ENCODE results near the gene ACOXL.
"Not testable (repeated sequence)": the region's sequence is repeated elsewhere in the genome, so short reads cannot be mapped to it uniquely, and the experiment has no call there.

The ACOXL gene

GRCh38 chr2:111042261-111042660, 309.9 kb downstream of the ACOXL start:
- DNase-seq (ENCODE audit: low read depth): no peak

DNA sequence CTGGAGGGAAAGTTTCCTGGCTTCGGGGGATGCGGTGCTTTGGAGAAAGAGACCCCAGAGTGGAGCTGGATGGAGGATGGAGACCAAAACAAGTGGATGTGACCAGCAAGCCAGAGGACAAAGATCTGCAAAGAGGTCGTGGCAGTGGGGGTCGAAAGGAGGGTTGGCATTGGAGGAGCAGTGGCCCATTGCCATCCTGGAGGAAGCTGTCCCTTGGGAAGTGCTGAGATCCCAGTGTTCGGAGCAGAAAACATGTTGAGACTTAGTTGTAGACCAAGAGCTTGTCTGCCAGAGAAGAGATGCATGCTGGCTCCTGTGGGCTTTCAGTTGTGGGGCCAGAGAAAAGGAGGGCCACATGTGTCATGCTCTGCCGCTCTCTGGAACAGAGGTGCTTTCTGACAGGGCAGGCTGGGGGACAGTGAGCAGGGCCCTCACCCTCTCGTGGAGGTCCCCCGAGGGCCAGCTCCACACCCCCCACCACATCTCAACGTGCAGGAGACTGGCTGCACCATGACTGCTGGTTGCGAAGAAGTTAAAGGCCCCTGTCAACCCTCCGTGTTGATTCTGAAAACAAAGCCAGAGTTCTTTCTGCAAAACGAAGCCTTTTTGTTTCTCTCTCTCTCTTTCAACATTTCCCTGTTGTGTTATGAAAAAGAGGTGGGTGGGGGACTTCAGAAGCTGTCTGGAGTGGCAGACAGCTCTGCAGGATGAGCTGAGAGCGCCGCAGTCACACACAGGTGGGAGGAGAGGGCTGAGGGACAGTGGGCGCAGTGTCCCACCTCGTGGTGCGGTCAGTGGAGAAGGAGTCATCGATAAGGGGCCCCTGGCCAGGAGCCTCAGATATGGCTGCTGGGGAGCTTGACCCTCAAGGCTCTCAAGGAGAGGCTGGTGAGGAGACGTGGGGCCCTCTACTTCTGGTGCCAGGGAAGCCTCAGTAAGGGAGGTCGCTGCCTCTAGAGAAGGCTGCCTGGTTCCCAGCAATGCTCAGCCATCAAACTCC, 310.7 kb downstream of the ACOXL start:
- DNase-seq (ENCODE audit: low read depth): peak; percentile 25

DNA sequence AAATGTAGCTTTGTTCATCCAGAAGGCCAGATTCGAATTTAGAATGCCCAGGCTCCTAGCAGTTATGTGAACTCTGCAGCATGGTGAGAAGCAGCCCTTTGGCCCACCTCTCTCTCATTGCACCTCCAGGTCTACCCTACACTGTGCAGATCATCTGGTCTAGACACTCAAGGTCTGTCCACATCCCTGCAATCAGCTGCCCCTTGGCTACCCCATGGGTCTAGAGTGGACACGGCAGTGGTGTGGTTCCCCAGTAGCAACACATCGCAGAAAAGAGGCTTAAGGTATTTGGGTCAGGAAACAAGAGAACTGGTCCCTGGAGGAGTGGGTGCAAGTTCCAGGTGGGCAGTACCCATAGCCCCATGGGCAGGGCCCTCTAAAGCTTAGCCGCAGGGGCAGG, 311.7 kb downstream of the ACOXL start:
- DNase-seq (ENCODE audit: low read depth): no peak

GRCh38 chr2:111045236-111045635, 312.9 kb downstream of the ACOXL start:
- not testable (repeated sequence) for DNase-seq (ENCODE audit: low read depth)

DNA sequence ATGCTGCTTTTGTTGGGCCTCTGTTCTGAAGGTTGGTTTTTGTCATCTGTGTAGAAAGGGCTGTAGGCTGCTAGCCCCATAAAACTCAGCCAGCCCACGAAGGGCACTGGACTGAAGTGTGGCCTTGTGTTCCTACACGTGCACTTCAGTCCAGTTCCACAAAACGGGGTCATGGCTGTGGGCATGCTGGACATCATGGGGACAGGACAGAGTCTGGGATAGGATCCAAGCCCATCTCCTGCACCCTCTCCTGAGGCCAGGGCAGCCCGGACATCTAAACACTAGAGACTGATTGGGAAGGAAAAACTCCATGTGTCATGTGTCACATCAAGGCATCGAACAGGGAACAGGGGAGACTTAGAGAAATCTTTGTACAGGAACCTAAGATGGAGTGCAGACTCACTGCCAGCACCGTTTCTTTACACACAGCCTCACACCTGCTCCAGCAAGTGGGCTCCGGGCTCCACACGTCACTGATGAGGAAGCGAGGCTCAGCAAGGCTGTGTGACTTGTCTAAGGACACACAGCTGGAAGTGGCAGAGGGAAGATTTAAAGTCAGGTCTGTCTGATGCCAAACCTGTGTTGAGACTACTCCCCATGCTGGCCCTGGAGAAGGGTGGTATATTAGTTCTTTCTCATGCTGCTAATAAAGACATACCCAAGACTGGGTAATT, 313.5 kb downstream of the ACOXL start:
- DNase-seq (ENCODE audit: low read depth): no peak

DNA sequence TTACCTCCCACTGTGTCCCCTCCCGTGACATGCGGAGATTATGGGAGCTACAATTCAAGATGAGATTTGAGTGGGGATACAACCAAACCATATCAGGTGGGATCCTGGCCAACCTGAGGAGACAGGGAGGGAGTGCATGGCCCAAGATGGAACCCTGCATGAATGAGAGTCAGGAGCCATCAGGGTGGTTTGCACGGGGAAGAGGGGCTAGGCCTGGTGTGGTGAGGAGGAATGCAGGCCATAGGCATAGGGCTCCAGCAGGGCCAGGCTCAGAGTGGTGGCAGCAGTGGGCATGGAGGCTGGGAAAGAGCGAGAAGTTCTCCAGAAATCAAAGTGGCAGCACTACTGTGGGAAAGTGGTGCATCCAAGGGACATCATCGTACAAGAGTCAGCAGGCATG, 314.3 kb downstream of the ACOXL start:
- no peak for DNase-seq (ENCODE audit: low read depth)

DNA sequence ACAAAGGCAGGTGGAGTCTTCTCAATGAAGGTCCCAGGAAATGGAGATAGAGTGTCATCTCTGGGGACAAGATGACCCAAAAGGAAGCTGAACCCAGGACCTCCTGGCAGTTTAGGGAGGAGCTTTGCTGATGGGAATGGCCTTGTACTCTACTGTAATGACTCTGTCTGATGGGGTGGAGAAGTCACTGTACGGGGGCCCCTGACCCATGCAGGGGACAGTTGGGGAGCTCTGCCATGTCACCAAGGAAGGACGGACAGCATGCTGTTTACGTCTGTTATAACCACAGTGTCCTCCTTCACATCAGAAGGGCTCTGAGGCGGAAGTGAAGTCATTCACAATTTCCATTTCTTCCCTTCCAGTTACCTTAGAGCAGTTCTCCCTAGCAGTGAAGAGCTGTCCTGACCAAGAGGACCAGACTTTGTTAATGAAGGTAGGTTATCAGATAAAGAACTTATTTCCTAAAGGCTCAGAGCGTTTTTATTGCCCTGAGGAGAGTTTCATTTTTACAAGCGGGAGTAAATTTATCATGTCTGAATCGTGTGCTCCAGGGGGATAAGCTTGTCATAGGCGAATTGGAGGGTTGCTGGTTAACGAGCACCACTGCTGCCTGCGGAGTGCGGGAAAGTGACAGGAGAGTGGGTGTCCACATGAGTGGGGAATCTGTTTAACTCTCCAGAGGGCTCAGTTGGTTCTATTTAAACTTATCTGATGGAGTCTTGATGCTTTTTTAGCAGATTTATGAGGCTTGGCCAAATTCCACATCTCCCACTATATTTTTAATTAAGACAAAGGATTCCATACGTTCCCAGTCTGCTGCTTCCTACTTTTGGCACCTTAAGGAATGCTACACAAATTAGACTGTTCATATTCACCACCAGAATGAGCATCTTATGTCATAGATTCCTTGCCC, 316.7 kb downstream of the ACOXL start:
- DNase-seq (ENCODE audit: low read depth): no peak

- no peak for DNase-seq (ENCODE audit: low read depth)
These were observed 317.6 kb downstream of the ACOXL start for GRCh38 chr2:111049792-111050640.

GRCh38 chr2:111050701-111051376, 318.5 kb downstream of the ACOXL start:
- DNase-seq (ENCODE audit: low read depth): no peak

GRCh38 chr2:111052621-111053020, 320.2 kb downstream of the ACOXL start:
- DNase-seq (ENCODE audit: low read depth): no peak

DNA sequence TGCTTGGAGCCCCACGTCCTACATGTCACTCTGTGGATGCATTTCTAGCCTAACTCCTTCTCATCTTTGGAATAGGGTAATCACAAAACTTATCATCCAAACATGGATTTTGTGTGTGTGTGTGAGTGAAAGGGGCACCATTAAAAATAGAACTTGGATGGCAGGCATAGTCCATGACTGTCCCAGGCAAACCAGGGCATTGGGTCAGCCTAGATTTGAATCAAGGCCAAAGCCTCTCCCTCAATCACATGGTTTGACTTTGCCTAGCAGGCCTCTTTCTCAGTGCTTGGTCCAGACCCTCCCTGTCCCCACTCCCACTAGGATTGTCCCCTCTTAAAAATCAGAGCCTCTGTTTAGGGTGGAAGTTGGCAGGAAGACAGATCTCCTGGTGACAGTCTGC, 320.9 kb downstream of the ACOXL start:
- DNase-seq (ENCODE audit: low read depth): no peak

DNA sequence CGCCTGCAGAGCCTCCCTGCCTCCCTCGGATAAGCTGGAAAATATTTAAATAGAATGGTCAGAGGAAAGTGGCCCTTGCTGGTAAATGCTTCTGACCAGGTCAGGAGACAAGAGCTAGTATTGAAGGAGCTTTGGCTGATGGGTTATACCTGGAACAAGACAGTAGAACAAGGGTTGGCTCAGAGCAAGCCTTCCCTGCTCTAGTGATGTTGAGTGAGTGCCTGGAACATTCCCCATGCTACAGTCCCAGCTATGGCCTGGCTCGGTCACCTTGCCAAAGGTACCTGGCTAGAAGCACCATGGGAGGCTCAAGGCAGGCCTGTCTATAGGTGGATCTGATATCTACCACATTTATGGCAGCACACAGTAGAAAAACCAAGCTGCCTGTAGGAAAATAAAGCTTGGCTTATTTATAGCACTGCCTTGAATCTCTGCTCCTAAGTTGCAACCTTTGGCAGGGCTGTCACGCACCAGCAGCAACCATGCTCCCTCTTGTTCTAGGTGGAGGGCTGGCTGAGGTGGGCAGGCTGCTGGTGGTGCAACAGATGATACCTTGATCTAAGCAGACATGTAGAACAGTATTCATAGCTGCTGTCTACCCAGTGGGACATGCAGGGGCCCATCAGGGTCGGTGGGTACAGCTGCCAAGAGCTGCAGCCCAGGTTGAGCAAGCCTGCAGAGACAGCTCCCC, 321.6 kb downstream of the ACOXL start:
- no peak for DNase-seq (ENCODE audit: low read depth)

GRCh38 chr2:111054791-111055691, 322.7 kb downstream of the ACOXL start:
- DNase-seq (ENCODE audit: low read depth): peak; percentile 51

DNA sequence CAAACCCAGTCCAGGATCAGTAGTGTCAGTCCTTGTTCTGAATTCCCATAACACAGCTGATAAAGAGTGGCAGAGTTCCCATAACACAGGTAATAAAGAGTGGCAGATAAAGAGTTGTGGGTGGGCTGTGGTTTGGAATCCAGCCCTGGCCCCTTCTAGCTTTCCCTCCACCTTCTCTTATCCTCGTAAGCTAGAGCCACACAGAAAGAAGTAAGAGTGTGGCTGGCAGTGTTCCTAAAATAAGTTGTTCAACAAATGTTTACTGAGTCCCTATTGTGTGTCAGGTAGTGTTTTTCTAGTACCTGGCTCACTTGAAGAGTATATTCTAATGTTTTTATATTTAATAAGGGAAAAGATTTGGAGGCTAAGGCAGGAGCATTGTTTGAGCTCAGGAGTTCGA, 323.4 kb downstream of the ACOXL start:
- no peak for DNase-seq (ENCODE audit: low read depth)

GRCh38 chr2:111057045-111057444, 324.7 kb downstream of the ACOXL start:
- no peak for DNase-seq (ENCODE audit: low read depth)

DNA sequence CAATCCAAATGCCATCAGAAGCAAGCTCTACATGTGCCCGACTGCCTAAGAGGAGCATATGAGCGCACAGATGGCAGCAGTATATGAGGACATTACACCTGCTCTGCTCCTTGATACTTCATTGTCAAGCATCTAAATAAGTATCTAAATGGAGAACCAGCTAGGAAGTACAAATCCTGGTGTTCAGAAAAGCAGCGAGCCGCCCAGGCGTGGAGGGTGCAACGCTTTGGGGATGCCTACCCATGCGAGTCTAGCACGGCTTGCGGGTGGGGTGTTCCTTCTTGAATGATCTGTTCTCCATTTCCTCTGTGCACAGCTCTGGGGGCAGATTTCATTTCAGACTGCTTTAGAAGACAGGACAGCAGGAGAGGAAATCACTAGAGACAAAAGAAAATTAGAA, 325.3 kb downstream of the ACOXL start:
- no peak for DNase-seq (ENCODE audit: low read depth)

DNA sequence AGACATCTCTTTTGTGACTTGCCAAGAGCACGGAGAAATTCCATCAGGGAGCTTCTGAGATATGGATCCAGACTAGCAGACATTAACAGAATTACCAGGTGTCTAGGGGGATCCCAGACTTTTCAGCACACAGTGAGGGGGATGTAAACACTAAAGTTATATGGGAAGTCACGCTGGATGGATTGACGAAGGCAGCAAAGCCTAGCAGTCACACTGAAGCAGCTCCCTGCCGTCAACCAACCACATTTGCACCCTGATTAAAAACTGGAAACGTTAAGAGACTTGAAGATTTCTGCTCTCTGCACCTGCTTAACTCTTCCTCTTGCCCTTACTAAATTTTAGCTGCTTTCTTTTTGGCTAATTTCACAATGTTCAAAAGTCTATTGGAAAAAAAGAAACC, 325.9 kb downstream of the ACOXL start:
- DNase-seq (ENCODE audit: low read depth): no peak

DNA sequence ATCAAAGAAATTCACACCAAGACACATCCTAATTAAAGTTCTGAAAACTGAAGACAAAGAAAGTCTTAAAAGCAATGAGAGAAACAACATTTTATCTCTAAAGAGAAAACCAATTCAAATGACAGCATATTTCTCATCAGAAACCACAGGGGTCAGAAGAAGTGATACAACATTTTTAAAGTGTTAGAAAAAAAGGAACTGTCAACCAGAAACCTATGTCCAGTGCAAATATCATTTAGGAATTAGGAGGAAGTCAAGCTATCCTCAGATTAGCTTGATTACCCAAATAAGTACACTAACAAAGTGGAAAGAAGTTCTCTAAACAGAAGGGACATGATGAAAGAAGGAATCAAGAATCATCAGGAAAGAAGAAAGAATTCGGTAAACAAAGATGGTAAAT, 328.8 kb downstream of the ACOXL start:
- DNase-seq (ENCODE audit: low read depth): no peak

GRCh38 chr2:111062417-111062816, 330.0 kb downstream of the ACOXL start:
- DNase-seq (ENCODE audit: low read depth): no peak

Measured in activated T-cell treated with anti-CD3 and anti-CD28 coated beads for 48 hours (primary cell).